Choroid plexus epithelial cell (primary cell): Measurements from ENCODE around the gene MVD.

Source experiments
- DNase-seq: peaks from one replicate; pipeline ENCODE4 v3.0.0-alpha.2; 2010; ENCODE audit warnings: low read depth
- H3K4me3 ChIP-seq: 2 replicates; pipeline ENCODE4 v1.5.1; 2011; ENCODE audit warnings: low read depth, mild to moderate bottlenecking, control low read depth, low read length, moderate library complexity
- CTCF ChIP-seq: conservative IDR thresholded peaks from 2 replicates; pipeline ENCODE4 v1.5.1; 2011; ENCODE audit warnings: low read depth, mild to moderate bottlenecking, control low read depth, inconsistent platforms, low read length, moderate library complexity

The MVD gene

GRCh38 chr16:88696441-88696840 lies 33.5 kb upstream of the MVD start:
- TF ChIP-seq CTCF: no peak
- H3K4me3 ChIP-seq: no peak overlapping the region
- no peak for DNase-seq

- DNase-seq: no peak
- TF ChIP-seq CTCF: no peak
- H3K4me3 ChIP-seq: no peak overlapping the region
Observed at GRCh38 chr16:88695753-88696152, 32.9 kb upstream of the MVD start.

DNA sequence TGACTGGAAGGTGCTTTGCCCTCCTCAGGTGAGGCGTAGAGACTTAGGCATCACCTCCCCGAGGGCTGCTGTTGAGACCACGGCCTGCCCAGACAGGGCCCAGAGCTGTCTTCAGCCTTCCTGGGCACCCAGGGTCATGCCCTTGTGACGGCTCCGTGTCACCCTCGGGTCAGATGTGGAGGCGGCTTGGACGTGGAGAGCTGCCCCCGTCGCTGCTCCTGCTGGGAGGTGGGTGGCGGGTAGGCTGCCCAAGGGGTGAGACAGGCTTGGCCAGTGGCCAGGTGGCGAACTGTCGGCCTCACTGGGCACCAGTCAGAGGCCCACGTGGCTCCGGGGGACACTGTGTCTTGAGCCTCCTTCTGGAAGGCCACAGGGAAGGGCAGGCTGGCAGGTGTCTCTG lies 32.3 kb upstream of the MVD start:
- no peak for TF ChIP-seq CTCF
- H3K4me3 ChIP-seq: no peak overlapping the region
- no peak for DNase-seq

DNA sequence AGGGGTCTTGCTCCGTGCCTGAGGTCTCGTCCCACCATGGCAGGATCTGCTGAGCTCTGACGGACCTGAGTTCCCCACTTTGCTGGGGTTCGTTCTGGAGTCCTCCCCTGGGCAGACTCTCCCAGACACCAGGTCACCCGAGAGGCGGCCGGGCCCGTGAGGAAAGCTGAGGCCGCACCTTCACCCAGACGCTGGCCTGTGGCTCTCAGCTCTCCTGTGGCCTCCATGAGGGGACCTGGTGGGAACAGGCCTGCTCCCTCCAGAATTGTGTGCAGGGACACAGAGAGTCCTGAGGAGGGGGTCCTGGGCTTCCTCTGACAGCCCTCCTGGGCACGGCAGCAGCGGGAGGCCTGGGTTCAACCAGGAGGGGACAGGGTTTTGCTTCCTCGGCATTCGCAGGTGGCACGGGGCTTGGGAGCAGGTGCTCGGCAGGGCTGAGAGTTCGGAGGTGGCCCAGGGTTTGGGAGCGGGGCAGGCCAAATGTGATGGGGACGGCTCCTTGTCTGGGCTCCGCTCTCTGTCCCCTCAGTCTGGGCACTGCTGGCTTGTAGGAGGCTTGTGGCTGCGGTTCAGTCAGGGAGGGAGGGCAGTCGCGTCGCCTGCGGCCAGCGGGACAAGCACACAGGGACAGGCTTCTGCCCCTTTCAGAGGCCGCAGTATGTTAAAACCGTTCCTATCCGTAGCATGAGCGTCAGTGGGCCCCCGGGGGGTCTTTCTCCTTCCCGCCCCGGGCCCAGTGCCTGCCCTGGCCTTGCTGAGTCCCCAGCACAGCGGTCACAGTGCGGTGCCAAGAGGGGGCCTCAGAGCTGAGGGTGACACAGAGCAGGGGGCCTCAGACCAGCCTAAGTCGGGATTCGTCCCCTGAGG lies 31.6 kb upstream of the MVD start:
- no peak overlapping the region for H3K4me3 ChIP-seq
- no peak for TF ChIP-seq CTCF
- no peak for DNase-seq

GRCh38 chr16:88693420-88694177 lies 30.7 kb upstream of the MVD start:
- H3K4me3 ChIP-seq: no peak overlapping the region
- DNase-seq: no peak
- no peak for TF ChIP-seq CTCF

DNA sequence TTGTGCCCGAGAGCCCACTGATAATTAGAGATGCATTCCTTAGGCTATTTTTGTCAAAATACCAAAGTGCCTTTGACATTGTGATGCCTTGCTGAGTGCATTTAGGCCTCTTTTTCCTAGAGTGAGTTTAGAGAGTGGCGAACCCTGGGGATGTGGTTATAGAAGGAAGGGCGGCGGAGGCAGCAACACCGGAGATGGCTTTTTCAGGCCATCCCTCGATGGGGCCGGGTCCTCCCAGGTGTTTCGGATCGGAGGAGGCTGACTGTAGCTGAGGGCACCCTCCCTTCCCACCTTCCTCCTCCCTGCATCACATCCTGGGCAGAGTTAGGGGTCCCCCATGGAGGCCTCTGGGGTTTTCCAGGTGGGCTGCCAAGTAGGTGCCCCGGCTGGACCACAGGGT lies 30.0 kb upstream of the MVD start:
- DNase-seq: no peak
- no peak overlapping the region for H3K4me3 ChIP-seq
- no peak for TF ChIP-seq CTCF
